Activated T-helper 1 cell treated with anti-CD3 and anti-CD28 coated beads, Interleukin-2, amount 50 U/mL, for 16 hours (primary cell): ENCODE results near the gene AUTS2.

Source experiments
- DNase-seq, 2 donors: peaks; one replicate each; pipeline ENCODE4 v3.0.0-alpha.2; 2020; ENCODE audit warnings: low read depth in 1 of 2, low spot score in 1 of 2

AUTS2 gene

DNA sequence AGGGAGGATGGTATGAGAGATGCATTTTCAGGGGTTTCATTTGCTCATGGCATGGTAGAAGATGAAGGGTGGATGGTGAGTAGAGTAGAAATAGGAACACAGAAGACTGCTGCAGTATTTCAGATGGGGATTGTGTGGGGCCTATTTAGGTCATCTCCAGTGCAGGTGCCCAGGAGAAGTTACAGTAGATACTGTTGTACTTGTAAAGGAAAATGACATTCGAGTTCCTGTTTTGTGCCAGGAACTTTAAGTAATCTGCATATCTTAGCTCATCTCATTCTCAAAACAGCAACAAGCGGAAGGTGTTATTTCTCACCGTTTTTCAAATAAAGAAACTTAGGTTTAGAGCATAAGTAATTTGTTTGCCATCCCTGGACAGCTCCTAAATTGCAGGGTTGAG is 156.2 kb downstream of the AUTS2 start:
- DNase-seq = no peak

DNA sequence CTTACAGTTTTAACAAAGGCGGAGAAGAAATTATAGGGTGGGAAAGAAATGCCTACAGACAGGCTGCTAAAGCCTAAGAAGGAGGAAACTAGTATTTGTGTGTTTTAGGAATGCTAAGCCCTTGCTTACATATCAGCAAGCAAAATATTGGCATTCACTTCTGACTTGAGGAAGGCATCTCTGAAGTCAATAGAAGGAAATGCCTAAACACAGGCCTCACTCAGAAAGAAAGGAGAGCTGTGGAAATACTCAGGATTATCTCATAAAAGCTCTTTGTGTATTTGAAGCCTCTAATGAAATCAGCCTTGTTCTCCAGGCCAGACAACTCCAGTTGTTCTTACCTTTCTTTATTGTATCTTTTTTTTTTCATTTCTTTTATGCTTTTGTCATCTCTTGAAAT is 158.0 kb downstream of the AUTS2 start:
- DNase-seq = no peak

DNA sequence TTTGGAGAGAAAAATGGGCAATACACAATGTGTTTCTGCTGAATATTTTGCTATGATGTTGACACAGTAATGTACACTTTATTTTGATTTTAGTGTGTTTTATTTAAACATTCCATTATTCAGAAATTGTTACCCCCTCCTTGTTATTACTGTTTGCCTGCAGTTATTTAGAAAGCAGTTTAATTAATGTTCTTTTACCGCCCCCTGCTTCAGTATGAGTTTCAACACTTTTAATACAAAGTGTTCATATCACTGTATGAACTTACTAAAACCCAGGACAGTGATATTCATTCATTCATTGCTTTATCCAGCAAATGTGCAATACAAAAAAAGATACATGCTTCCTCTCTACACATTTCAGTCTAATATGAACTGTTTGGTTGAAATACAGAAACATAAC is 159.3 kb downstream of the AUTS2 start:
- DNase-seq = no peak

DNA sequence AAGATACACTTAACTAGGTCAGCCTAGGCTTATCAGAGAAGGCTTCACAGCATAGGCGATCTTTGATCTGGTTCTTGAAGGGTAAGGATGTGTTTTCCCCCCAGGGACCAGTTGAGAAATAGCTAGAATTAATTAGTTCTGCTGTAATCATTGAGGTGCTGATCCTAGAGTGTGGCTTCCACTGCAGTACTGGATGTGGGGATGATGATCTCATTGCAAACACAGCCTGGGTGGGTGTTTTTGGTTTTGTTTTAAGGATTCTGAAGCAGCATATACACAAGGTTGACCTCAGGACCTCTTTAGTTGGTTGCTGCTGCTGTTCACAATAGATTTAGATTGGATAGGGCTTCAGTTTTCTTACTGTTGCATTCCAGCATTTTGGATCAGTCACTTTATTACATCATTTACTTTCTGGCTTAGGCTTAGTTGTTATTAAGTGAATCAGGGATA is 159.7 kb downstream of the AUTS2 start:
- DNase-seq = no peak

DNA sequence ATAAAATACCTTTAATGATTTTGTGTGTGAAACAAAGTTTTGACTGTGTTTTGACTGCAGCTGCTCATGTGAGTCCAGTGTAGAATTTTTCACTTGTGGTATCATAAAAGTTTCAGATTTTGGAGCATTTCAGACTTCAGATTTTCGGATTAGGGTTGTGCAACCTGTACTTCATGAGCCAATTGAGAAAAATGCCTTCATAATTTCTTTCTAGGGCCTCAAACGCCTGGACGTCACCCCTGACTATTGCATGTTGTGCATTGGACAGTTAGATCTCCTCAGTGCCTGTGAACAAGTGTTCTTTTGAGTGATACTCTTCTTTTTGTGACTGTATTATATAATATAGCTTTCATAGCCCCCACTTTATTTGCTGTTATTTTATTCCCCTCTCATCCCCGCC is 161.1 kb downstream of the AUTS2 start:
- DNase-seq = no peak

DNA sequence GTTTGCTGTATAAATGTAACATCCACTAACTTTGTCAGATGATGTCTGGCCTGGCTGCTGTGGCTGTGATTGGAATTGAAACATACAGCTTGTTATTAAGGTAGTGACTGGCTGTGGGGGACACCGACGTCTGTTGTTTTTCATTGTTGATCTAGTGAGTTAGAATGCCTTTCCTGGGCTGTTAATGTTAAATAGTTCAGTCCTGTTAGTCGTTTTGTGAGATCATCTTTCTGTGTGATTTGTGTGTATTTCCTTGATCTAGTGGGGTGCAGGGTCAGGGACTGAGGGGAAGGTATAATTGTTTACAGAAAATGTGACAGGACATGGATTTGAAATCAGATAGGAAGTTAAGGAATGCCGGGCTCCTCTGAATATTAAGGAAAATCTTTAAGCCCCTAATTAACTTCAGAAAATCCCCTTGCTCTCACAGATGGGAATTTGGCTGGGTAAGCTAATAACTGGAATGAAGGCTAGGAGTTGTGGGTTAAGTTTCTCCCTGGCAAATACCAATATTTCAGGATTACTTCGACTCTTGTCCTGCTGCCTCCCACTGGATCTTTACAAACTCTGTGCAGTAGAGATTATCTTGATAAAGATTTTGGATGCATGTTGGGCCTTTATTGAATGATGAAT is 163.1 kb downstream of the AUTS2 start:
- DNase-seq = no peak

DNA sequence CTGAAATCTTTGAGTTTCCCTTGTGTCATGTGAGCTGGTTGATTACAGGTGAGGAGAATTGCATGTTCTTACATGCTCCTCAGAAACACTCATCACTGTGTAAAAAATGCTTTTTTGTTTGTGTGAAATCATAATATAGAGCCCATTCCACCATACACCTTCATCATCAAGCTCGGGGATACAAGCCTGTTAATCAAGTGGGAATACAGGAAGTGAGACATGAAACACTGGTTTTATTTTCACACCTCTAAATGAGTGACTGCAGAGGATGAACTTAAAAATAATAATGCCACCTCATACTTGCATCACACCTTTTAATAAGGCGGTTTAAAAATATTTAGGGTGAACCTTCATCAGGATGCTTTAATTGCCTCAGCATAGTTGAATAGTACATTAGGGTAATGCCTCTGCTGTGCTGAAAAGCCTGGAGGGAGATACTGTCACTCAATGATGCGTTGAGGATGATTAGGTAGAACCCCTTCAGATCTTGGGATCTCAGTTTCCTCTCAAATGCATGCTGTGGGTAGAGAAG is 164.6 kb downstream of the AUTS2 start:
- no peak for DNase-seq

DNA sequence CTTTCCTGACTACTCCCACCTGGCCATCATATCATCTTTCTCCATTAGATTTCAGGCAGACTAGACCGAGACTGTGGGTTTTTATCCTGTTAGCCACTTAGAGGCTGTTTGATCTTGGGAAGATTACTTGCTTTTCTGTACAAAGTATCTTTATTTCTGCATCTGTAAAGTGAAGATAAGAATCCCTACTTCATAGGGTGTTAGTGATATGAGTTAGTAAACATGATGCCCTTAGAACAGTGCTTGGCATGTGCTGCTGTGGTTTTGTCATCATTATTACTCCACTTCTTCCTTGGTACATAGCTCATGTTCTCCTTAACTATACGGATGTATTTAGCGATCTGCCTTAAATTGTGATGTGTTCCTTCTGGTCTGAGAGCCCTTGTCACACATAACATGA is 165.2 kb downstream of the AUTS2 start:
- no peak for DNase-seq

DNA sequence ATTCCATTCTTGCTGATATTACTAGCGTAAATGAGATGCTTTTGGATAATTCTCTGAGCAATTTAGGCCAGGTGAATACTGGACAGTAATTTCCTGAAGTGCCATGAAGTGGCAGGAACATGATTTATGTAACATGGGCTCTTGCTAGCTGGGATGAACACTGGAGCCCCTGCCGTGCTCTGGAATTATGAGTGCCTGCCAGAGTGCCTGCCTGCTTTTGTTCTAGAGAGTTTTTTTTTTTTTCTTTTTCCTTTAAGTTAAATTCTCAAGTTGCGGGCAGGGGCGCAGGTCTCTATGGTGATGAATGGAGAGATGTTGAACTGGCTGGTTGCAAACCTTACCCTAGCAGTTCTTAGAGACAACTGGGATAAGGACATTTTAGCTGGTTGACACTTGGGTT is 165.9 kb downstream of the AUTS2 start:
- DNase-seq = no peak

DNA sequence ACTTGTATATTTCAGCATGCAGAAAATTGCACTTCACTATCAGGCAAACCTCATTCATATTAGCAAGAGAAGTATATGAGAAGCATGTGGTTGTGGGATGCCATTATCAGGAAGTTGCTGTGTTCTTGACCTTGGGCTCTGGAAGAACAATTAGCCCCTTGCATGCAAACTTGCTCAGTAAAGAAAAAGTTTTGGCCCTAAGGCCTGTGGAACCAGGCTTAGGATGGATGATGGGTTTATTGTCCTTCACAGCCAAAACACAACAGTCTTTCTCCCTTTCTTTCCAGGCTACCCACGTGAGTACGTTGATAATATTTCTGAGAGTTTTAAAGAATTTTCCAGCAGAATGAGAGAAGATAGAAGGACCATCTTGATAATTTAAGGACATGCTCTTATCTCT is 166.4 kb downstream of the AUTS2 start:
- DNase-seq = no peak

DNA sequence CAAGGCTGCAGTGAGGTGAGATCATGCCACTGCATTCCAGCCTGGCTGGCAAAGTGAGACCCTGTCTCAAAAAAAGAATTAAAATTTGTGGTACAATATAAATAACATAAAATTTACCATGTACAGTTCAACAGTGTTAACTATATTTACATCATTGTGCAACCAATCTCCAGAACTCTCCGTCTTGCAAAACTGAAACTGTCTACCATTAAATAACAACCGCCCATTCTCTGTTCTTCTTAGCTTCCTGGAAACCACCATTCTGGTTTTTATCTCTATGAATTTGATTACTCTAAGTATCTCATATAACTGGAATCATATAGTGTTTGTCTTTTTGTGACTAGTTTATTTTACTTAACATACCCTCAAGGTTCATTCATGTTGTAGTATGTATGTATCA is 167.6 kb downstream of the AUTS2 start:
- no peak for DNase-seq

DNA sequence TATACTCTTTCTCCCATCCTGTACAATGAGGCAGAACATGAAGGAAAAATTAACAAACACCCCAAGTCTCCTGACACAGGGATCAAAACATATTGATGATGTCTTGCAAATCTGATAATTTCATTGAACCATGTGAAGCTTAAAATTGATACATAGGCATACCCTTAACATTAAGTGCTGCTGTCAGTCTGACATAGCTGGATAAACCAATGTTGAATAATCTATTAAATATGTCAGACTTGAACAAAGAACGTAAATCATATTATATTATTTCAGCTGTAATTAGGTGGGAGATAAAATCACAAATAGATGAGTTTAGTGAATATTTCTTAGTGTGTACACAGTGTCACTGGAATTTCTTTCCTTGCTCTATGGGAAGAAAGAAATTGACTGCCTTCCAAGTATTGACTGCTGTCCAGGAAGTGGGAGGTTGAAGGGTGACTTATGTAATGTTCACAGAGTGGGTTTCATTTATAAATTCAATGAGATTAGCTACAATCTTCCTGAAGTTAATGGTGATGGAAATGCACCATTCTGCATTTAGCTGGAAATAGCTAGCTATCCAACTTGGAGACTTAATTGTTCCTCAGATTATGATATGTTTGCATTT is 170.8 kb downstream of the AUTS2 start:
- no peak for DNase-seq

DNA sequence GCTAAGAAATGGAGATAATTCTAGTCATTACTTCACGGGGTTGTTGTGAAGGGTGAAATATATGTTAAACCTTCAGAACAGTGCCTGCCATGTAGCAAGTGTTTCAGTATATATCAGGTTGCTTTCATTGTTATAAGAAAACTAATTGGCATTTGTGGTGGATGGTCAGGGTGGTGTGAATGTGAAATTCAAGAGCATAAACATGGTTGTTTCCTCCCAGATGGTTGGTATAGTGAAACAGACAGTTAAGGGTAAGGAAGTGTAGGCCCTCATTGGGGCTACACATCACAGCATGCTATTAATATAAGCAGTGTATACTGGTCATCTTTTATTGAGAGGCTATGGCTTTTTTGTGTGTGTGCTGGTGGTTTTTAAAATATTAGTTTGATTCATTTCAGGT is 171.6 kb downstream of the AUTS2 start:
- DNase-seq = no peak

DNA sequence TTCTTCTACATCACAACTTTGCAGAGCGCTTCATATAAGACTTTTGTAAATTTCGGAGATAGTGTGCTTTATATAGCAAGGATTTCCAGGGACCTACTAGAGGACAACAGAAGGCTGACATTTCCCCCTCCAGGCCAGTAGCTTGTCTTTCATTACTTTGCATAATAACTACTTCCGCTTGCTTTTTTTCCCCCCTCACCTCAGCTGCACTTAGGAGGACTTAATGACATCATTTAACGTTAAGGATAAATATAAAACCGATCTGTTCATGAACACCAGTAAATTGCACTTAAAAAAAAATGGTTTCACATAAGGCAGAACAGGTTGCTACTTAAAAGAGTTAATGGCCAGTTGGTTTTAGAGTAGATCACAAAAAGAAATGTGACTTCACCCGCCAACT is 172.3 kb downstream of the AUTS2 start:
- no peak for DNase-seq

DNA sequence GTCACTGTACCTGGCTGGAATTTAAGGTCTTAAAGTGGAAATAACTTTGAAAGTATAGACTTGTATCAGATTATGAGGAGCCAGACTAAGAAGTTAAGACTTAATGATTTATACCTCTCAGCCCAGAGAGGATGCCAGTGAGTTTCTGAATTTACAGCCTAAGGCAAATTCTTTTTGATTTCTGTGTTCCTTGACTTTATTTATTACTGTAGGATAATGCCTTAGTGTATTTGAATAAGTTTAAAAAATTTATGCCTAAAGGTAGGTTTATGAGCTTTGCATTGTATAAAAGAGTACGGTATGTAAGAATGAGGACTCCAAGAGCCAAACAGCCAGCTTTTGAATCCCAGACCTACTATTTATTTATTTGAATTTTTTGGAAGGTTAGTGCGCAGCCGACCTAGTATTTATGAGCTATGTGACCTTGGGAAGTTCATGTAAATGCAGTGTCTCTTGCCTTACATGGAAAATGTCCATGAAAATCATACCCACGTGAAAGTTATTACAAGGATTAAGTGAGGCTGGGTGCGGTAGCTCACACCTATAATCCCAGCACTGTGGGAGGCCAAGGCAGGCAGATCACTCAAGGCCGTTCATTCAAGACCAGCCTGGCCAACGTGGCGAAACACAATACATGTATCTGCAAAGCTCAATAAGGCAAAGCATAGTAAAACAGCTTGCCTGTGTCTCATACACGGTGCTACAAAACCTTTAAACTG is 174.6 kb downstream of the AUTS2 start:
- DNase-seq = no peak

DNA sequence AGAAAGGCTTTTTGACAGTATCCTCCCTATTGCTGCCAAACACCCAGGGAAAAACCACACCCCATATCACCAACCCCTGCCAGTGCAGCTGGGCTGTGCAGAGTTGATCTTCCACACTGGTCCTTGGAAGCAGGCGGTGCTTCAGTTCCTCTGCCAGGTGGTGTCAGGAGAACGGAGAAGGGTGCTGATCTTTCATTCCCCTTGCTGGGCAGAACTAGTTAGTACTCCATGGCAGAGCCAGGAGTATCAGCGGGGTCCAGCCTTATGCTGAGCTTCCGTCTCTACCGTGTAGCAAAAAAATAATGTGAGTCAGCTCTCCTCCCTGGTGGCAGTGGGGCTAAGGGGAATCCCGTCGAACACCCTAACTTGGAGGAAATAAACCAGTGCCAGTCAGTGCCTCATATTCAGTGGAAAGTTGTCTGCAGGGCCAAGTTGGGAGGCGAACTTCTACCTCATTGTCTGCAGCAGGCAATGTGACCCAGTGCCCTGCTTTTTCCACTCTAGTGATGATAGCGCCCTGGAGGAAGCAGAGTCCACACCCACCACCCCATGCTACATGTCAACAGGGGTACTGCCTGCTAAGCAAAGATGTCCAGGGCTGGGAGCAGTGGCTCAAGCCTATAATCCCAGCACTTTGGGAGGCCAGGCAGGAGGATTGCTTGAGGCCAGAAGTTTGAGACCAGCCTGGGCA is 175.4 kb downstream of the AUTS2 start:
- DNase-seq = no peak

DNA sequence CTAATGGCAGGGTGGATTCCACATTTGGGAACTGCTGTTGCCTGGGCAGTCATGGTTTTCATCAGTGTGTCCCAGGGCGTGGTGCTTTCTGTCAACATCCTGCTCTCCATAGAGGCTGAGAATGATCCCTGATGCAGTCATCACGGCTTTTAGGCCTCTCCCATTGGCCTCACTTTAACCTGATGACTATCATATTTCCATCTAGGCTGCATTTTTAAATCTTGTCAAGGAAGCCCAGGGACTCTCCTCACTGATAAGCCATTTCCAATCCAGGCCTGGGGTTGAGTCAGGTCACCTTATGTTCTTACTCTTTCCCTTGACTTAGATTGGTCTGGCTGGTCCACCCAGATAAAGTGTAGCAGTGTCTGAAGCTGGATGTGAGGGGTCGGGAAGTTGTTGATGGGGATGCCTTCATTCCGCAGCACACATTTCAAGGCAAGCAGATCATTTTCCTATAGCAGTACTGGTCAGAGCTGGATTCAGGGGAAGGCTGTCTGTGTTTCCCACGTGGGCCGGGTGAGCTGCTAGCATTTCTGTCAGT is 177.0 kb downstream of the AUTS2 start:
- DNase-seq = no peak

DNA sequence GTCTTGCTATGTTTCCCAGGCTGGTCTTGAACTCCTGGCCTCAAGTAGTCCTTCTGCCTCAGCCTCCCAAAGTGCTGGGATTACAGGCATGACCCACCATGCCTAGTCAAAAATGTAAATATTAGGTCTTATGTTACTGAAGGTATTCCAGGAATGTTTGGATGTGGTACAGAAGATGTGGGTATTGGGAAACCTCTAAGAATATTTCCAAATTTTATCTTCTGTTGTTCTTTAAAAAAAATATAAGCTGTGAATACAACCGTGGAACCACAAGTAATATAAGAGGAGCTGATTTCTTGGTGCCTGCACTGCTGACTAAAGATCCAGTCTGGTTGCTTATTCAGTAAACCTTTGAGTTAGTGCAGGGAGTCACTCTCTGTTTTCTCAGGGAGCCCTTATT is 178.3 kb downstream of the AUTS2 start:
- DNase-seq = no peak

DNA sequence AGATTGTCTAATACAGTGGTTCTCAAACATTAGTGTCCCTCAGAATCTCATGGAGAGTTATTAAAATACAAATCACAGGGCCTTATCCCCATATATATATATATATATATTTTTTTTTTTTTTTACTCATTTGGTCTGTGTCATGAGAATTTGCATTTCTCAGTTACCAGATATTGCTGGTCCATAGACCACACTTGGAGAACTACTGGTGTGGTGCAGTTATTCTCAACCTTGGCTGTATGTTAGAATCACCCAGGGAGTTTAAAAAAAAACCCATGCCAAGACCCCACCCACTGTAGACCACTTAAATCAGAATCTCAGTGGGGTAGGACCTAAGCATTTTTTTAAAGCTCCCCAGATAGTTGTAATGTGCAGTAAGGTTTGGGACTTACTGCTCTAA is 179.9 kb downstream of the AUTS2 start:
- no peak for DNase-seq

DNA sequence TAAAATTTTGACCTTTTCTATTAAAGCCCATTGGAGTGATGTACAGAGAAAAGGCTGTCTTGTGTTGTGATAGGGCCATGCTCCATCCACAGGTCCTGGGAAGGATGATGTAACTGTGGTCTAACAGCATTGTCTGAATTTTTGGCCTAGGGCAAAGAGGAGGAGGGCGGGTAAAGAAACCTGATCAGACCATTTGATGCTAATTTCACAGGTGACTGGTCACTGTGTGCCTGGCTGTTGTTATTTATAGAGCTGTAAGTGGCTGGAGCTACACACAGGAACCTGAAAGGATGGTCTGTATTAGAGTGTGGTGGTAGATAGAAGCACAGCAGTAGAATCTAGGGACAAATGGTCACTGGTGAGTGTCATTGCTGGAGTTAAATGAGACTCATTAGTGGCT is 182.1 kb downstream of the AUTS2 start:
- DNase-seq = no peak

DNA sequence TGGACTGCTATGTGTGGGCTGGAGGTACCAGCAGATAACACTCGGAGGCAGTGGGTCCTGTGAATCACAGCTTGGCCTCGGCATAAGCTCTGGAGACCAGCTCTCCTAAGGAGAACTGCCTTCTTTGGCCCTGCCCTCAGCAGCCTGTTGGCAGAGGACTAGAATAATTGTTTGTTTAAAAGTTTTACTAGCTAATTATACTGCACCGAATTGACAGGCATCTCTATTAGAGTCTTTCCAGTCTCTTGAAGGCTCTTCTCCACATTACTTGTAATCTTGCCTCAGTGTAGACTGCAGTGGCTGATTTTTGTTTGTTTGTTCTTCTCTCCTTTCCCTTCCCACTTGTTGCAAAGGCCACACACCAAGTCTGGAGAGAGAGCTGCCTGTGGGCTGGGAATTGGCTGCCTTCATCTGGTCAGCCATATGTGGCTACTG is 183.2 kb downstream of the AUTS2 start:
- DNase-seq = no peak
